ENCODE data around the gene PXDN.
"Not testable (repeated sequence)": the region's sequence is repeated elsewhere in the genome, so short reads cannot be mapped to it uniquely, and the experiment has no call there.

The PXDN gene

DNA sequence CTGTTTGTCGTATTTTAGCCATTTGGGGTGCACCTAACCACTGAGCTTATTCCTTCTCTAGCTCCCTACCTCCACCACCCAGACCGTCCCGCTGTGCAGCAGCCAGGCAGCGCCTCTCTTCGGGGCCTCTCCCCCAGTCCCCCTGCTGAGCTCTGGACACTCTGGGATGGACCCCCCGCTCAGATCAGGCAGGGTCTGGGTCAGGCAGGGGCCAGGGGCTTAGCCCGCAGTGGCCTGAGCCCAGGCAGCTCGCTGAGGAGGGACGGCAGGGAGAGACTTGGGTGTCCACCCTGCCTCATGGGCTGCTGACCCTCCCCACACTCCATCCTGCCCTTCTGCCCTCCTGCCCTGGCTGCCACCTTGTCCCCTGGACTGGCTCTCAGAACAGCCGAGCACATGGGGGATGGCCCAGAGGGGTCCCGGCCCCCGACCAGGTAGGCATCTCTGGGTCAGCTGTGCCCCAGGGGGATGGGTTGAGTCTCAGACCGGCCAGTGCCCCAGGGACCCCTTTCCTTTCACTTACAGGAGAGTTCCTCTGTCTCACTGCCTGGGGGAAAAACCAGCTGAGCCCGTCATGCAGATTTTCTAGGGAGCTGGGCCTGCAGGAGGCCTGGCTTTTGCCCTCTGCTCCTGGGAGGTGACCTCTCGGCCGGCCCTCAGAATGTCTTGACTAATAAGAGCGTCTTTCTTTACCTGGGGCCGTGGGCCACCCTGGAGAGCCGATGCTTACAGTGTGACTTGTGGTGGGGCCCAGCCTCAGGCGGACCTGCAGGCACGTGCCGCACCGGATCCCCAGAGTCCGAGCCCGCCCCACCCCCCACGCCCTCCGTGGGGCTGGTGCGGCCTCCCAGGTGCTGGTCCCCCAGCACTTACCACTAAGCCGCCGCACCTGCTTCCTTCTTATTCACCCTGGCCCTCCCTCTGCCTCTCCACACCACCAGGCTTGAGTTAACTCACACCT lies 22.8 kb upstream of the PXDN start:
- H4K20me1 ChIP-seq (ENCODE audit: insufficient read depth, low read length): no peaks in the 10 kb centered on the region; the same call in 1 of the 2 replicates
- no peaks in the 10 kb centered on the region for H3K36me3 ChIP-seq (ENCODE audit: insufficient read depth, low read length)
- no peaks in the 10 kb centered on the region for H3K9me3 ChIP-seq (ENCODE audit: insufficient read depth, low read length, severe bottlenecking)
- no peak overlapping the region for H3K4me2 ChIP-seq (ENCODE audit: insufficient read depth, low read length)
- H3K79me2 ChIP-seq (ENCODE audit: insufficient read depth, low read length): no peaks in the 10 kb centered on the region
- H3K27me3 ChIP-seq (ENCODE audit: insufficient read depth, low read length, poor library complexity): no peaks in the 10 kb centered on the region
- no peak overlapping the region for H2AFZ ChIP-seq (ENCODE audit: low read depth, low read length)
- ATAC-seq (ENCODE audit: insufficient read depth, low read depth): no peak
- H3K4me1 ChIP-seq (ENCODE audit: insufficient read depth, low read length): no peaks in the 10 kb centered on the region
- H3K9ac ChIP-seq (ENCODE audit: low read depth, low read length): no peak overlapping the region
- no peak overlapping the region for H3K27ac ChIP-seq (ENCODE audit: low read length)
- no peak overlapping the region for H3K4me3 ChIP-seq (ENCODE audit: low read depth in 1 of 2, low read length in 2 of 2)
- no peak for DNase-seq
- TF ChIP-seq CTCF (IDR thresholded peaks at IDR 0.05; ENCODE audit: borderline replicate concordance, extremely low read depth, low read length, poor library complexity, severe bottlenecking): no peak
- TF ChIP-seq EZH2 (IDR thresholded peaks at IDR 0.05; ENCODE audit: borderline replicate concordance, low read depth, low read length, severe bottlenecking): no peak

- H3K9me3 ChIP-seq (ENCODE audit: insufficient read depth, low read length, severe bottlenecking): no peaks in the 10 kb centered on the region
- no peak for DNase-seq
- no peaks in the 10 kb centered on the region for H3K27me3 ChIP-seq (ENCODE audit: insufficient read depth, low read length, poor library complexity)
- ATAC-seq (ENCODE audit: insufficient read depth, low read depth): no peak
- no peaks in the 10 kb centered on the region for H3K79me2 ChIP-seq (ENCODE audit: insufficient read depth, low read length)
- no peaks in the 10 kb centered on the region; the same call in 1 of the 2 replicates for H4K20me1 ChIP-seq (ENCODE audit: insufficient read depth, low read length)
- H3K4me2 ChIP-seq (ENCODE audit: insufficient read depth, low read length): no peak overlapping the region
- TF ChIP-seq EZH2 (IDR thresholded peaks at IDR 0.05; ENCODE audit: borderline replicate concordance, low read depth, low read length, severe bottlenecking) (no peak), CTCF (IDR thresholded peaks at IDR 0.05; ENCODE audit: borderline replicate concordance, extremely low read depth, low read length, poor library complexity, severe bottlenecking) (no peak)
- H3K4me3 ChIP-seq (ENCODE audit: low read depth in 1 of 2, low read length in 2 of 2): no peak overlapping the region
- no peaks in the 10 kb centered on the region for H3K4me1 ChIP-seq (ENCODE audit: insufficient read depth, low read length)
- no peak overlapping the region for H3K27ac ChIP-seq (ENCODE audit: low read length)
- no peak overlapping the region for H2AFZ ChIP-seq (ENCODE audit: low read depth, low read length)
- no peaks in the 10 kb centered on the region for H3K36me3 ChIP-seq (ENCODE audit: insufficient read depth, low read length)
- no peak overlapping the region for H3K9ac ChIP-seq (ENCODE audit: low read depth, low read length)
Measured at GRCh38 chr2:1766425-1766824, 22.1 kb upstream of the PXDN start.

- H3K36me3 ChIP-seq (ENCODE audit: insufficient read depth, low read length); ATAC-seq (ENCODE audit: insufficient read depth, low read depth); DNase-seq; H3K27ac ChIP-seq (ENCODE audit: low read length); H3K4me3 ChIP-seq (ENCODE audit: low read depth in 1 of 2, low read length in 2 of 2); H3K9ac ChIP-seq (ENCODE audit: low read depth, low read length); H4K20me1 ChIP-seq (ENCODE audit: insufficient read depth, low read length); H3K9me3 ChIP-seq (ENCODE audit: insufficient read depth, low read length, severe bottlenecking); H3K4me2 ChIP-seq (ENCODE audit: insufficient read depth, low read length); H3K27me3 ChIP-seq (ENCODE audit: insufficient read depth, low read length, poor library complexity); H3K79me2 ChIP-seq (ENCODE audit: insufficient read depth, low read length); H2AFZ ChIP-seq (ENCODE audit: low read depth, low read length); H3K4me1 ChIP-seq (ENCODE audit: insufficient read depth, low read length): not testable (repeated sequence)
Measured at GRCh38 chr2:1765201-1765600, 20.9 kb upstream of the PXDN start.

DNA sequence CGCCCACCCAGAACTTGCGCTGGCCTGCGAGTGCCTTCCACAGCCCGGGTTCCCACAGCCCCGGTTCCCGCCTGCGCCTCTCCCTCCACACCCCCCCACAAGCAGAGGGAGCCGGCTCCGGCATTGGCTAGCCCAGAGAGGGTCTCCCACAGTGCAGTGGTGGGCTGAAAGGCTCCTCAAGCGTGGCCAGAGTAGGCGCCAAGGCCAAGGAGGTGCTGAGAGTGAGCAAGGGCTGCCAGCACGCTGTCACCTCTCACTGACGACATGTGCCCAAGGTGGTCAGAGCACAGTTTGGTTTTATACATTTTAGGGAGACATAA lies 15.3 kb upstream of the PXDN start:
- no peaks in the 10 kb centered on the region for H3K4me1 ChIP-seq (ENCODE audit: insufficient read depth, low read length)
- H3K36me3 ChIP-seq (ENCODE audit: insufficient read depth, low read length): no peaks in the 10 kb centered on the region
- DNase-seq: no peak
- H3K9me3 ChIP-seq (ENCODE audit: insufficient read depth, low read length, severe bottlenecking): peaks cover 10% of the 10 kb centered on the region
- H2AFZ ChIP-seq (ENCODE audit: low read depth, low read length): no peak overlapping the region
- no peak for ATAC-seq (ENCODE audit: insufficient read depth, low read depth)
- no peak overlapping the region for H3K4me3 ChIP-seq (ENCODE audit: low read depth in 1 of 2, low read length in 2 of 2)
- no peak overlapping the region for H3K4me2 ChIP-seq (ENCODE audit: insufficient read depth, low read length)
- no peak overlapping the region for H3K27ac ChIP-seq (ENCODE audit: low read length)
- no peaks in the 10 kb centered on the region for H3K27me3 ChIP-seq (ENCODE audit: insufficient read depth, low read length, poor library complexity)
- no peaks in the 10 kb centered on the region for H3K79me2 ChIP-seq (ENCODE audit: insufficient read depth, low read length)
- no peak overlapping the region for H3K9ac ChIP-seq (ENCODE audit: low read depth, low read length)
- TF ChIP-seq EZH2 (IDR thresholded peaks at IDR 0.05; ENCODE audit: borderline replicate concordance, low read depth, low read length, severe bottlenecking): no peak
- TF ChIP-seq CTCF (IDR thresholded peaks at IDR 0.05; ENCODE audit: borderline replicate concordance, extremely low read depth, low read length, poor library complexity, severe bottlenecking): no peak
- H4K20me1 ChIP-seq (ENCODE audit: insufficient read depth, low read length): no peaks in the 10 kb centered on the region
